Caco-2 (cell line): ENCODE data around the gene MOK. TPM values are rescaled to one million over a fixed set of nuclear protein-coding genes. Genes with fewer than 3 reads are reported as not detected.

ENCODE experiments used
- BruUV-seq: library from RNA; stranded (reverse); fragments of 400-500 nt; replicated peaks from 2 replicates; lab custom pipeline; 2021; lab: Mats Ljungman, UMichigan
- CTCF ChIA-PET: fragments of 300-600 bp; sonication (Branson Sonifier 250); formaldehyde crosslinking; loops from one replicate; lab custom pipeline; 2022; ENCODE audit warnings: antibody characterized with exemption; lab: Charles Lee
- POLR2A ChIA-PET: fragments of 300-600 bp; sonication (Branson Sonifier 250); formaldehyde crosslinking; loops from one replicate; lab custom pipeline; 2022; ENCODE audit warnings: antibody characterized with exemption; lab: Charles Lee
- DNase-seq, 2 experiments: peaks; one replicate each; pipeline versions ENCODE4 v3.0.0 to v3.0.0-alpha.2; 2020 to 2022
- H3K27me3 ChIP-seq: replicated peaks from 2 replicates; pipeline ENCODE4 v1.6.0; 2011; ENCODE audit warnings: low read length; ENCODE audit not compliant: control insufficient read depth, insufficient read depth
- H3K36me3 ChIP-seq: 2 replicates; pipeline ENCODE4 v1.5.1; 2011; ENCODE audit warnings: low read length; ENCODE audit not compliant: control insufficient read depth, insufficient read depth
- H3K4me1 ChIP-seq: fragments of 250-450 bp; sonication (Bioruptor Pico); 2 replicates; pipeline ENCODE4 v1.5.1; 2020; ENCODE audit warnings: mild to moderate bottlenecking
- H3K4me3 ChIP-seq: 2 replicates; pipeline ENCODE4 v1.5.1; 2011; ENCODE audit warnings: low read depth, mild to moderate bottlenecking, control low read depth, low read length
- H3K9me3 ChIP-seq: fragments of 250-450 bp; sonication (Bioruptor Pico); 2 replicates; pipeline ENCODE4 v1.5.1; 2020; ENCODE audit warnings: mild to moderate bottlenecking, moderate library complexity
- H3K27ac Mint-ChIP-seq: one replicate; pipeline ENCODE4 v1.8.0; 2022; ENCODE audit warnings: mixed read lengths; ENCODE audit not compliant: unreplicated experiment
- H3K27me3 Mint-ChIP-seq: one replicate; pipeline ENCODE4 v1.8.0; 2022; ENCODE audit warnings: mixed read lengths; ENCODE audit not compliant: insufficient read depth, unreplicated experiment
- H3K36me3 Mint-ChIP-seq: one replicate; pipeline ENCODE4 v1.8.0; 2022; ENCODE audit warnings: mild to moderate bottlenecking, mixed read lengths; ENCODE audit not compliant: insufficient read depth, unreplicated experiment
- H3K4me1 Mint-ChIP-seq: one replicate; pipeline ENCODE4 v1.8.0; 2022; ENCODE audit warnings: low read depth, mixed read lengths; ENCODE audit not compliant: unreplicated experiment
- H3K4me3 Mint-ChIP-seq: one replicate; pipeline ENCODE4 v1.8.0; 2022; ENCODE audit warnings: mild to moderate bottlenecking, moderate library complexity, mixed read lengths; ENCODE audit not compliant: unreplicated experiment
- H3K9me3 Mint-ChIP-seq: one replicate; pipeline ENCODE4 v1.8.0; 2022; ENCODE audit warnings: mixed read lengths; ENCODE audit not compliant: unreplicated experiment
- intact Hi-C: fragments of 100-400 bp; cut with micrococcal nuclease; formaldehyde crosslinking; loops from one replicate; pipeline ENCODE4 v1.10.0; 2022; ENCODE audit not compliant: unreplicated experiment
- total RNA-seq: library from RNA; stranded (reverse); gene quantifications from 2 replicates; pipeline ENCODE4 v1.2.3, GENCODE V29; 2022
- TF ChIP-seq, protein P1 (sequence below), 2 experiments: fragments of 200-600 bp in 1 of 2; IDR thresholded peaks; 1 replicate in 1 of 2; 2 replicates in 1 of 2; pipeline versions ENCODE4 v1.5.1 to v1.8.0; 2011 to 2022; ENCODE audit warnings: antibody characterized with exemption in 1 of 2, control low read depth in 1 of 2, inconsistent platforms in 1 of 2, low read depth in 1 of 2, low read length in 1 of 2, mild to moderate bottlenecking in 1 of 2, moderate library complexity in 1 of 2; ENCODE audit not compliant: insufficient read depth in 1 of 2, severe bottlenecking in 1 of 2, unreplicated experiment in 1 of 2

Gene MOK
- total RNA-seq, 1 experiment from 2014 or later, result 1.4 TPM

GRCh38 chr14:102292441-102292840 lies 12.5 kb downstream of the MOK start:
- CTCF ChIA-PET, result interaction anchor here (0.7 kb wide), 1 partner anchor 445 kb away, joined by 4 read pairs; no protein-coding TSS in a partner anchor
- Mint-ChIP-seq H3K27ac (no peak overlapping the region), H3K36me3 (no peaks in the 10 kb centered on the region), H3K9me3 (no peaks in the 10 kb centered on the region), H3K4me3 (no peak overlapping the region), H3K27me3 (no peaks in the 10 kb centered on the region), H3K4me1 (no peaks in the 10 kb centered on the region)
- Histone ChIP-seq H3K27me3 (no peaks in the 10 kb centered on the region), H3K9me3 (no peaks in the 10 kb centered on the region), H3K36me3 (no peaks in the 10 kb centered on the region), H3K4me1 (no peaks in the 10 kb centered on the region), H3K4me3 (no peak overlapping the region)
- POLR2A ChIA-PET, result no interaction called here
- no peak for DNase-seq
- TF ChIP-seq, protein P1, sequence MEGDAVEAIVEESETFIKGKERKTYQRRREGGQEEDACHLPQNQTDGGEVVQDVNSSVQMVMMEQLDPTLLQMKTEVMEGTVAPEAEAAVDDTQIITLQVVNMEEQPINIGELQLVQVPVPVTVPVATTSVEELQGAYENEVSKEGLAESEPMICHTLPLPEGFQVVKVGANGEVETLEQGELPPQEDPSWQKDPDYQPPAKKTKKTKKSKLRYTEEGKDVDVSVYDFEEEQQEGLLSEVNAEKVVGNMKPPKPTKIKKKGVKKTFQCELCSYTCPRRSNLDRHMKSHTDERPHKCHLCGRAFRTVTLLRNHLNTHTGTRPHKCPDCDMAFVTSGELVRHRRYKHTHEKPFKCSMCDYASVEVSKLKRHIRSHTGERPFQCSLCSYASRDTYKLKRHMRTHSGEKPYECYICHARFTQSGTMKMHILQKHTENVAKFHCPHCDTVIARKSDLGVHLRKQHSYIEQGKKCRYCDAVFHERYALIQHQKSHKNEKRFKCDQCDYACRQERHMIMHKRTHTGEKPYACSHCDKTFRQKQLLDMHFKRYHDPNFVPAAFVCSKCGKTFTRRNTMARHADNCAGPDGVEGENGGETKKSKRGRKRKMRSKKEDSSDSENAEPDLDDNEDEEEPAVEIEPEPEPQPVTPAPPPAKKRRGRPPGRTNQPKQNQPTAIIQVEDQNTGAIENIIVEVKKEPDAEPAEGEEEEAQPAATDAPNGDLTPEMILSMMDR (IDR thresholded peaks at IDR 0.05; ENCODE audit: insufficient read depth in 1 of 2, low read depth in 1 of 2, low read length in 1 of 2, severe bottlenecking in 1 of 2, unreplicated experiment in 1 of 2), result no peak
- BruUV-seq, result no TSS peak
- intact Hi-C loops, result no loop called here

- H3K9me3 ChIP-seq, result no peaks in the 10 kb centered on the region
- Mint-ChIP-seq H3K9me3 (no peaks in the 10 kb centered on the region), H3K4me1 (no peaks in the 10 kb centered on the region), H3K36me3 (no peaks in the 10 kb centered on the region), H3K4me3 (no peak overlapping the region), H3K27me3 (no peaks in the 10 kb centered on the region), H3K27ac (no peak overlapping the region)
- H3K4me3 ChIP-seq, result no peak overlapping the region
- H3K27me3 ChIP-seq, result no peaks in the 10 kb centered on the region
- no TSS peak for BruUV-seq
- no peak for DNase-seq
- CTCF ChIA-PET, result no interaction called here
- H3K4me1 ChIP-seq, result no peaks in the 10 kb centered on the region
- intact Hi-C loops, result no loop called here
- TF ChIP-seq, protein P1 (IDR thresholded peaks at IDR 0.05; ENCODE audit: insufficient read depth in 1 of 2, low read depth in 1 of 2, low read length in 1 of 2, severe bottlenecking in 1 of 2, unreplicated experiment in 1 of 2), result no peak
- POLR2A ChIA-PET, result no interaction called here
- no peaks in the 10 kb centered on the region for H3K36me3 ChIP-seq
Measured at GRCh38 chr14:102288139-102288538, 16.8 kb downstream of the MOK start.

GRCh38 chr14:102285106-102285505 lies 19.9 kb downstream of the MOK start:
- H3K9me3 ChIP-seq, result no peaks in the 10 kb centered on the region
- Mint-ChIP-seq H3K36me3 (no peaks in the 10 kb centered on the region), H3K4me3 (no peak overlapping the region), H3K9me3 (no peaks in the 10 kb centered on the region), H3K27me3 (no peaks in the 10 kb centered on the region), H3K27ac (no peak overlapping the region), H3K4me1 (no peaks in the 10 kb centered on the region)
- ChIA-PET POLR2A (no interaction called here), CTCF (no interaction called here)
- H3K36me3 ChIP-seq, result no peaks in the 10 kb centered on the region
- peaks cover 5% of the 10 kb centered on the region; the same call in 1 of the 2 replicates for H3K4me1 ChIP-seq
- H3K4me3 ChIP-seq, result no peak overlapping the region
- TF ChIP-seq, protein P1 (IDR thresholded peaks at IDR 0.05; ENCODE audit: insufficient read depth in 1 of 2, low read depth in 1 of 2, low read length in 1 of 2, severe bottlenecking in 1 of 2, unreplicated experiment in 1 of 2), result no peak
- intact Hi-C loops, result no loop called here
- H3K27me3 ChIP-seq, result no peaks in the 10 kb centered on the region
- no peak for DNase-seq
- BruUV-seq, result no TSS peak
